Esophagus muscularis mucosa (tissue), 4 donors: ENCODE measurements around the gene ARL8B. TPM values are rescaled to one million over a fixed set of nuclear protein-coding genes. Genes with fewer than 3 reads are reported as not detected.

Source experiments
- DNase-seq: peaks from one replicate; pipeline ENCODE4 v3.0.0-alpha.2; 2017; ENCODE audit errors: extremely low spot score
- H3K27ac ChIP-seq, 4 donors: fragments of 200-600 bp; sonication (generic); replicated peaks in 1 of 4; 1 replicate in 3 of 4; 2 replicates in 1 of 4; pipeline ENCODE4 v1.5.1; 2016 to 2019; ENCODE audit warnings: mild to moderate bottlenecking in 1 of 4
- H3K27me3 ChIP-seq, 4 donors: fragments of 200-600 bp; sonication (generic); one replicate each; pipeline versions ENCODE4 v1.5.1 to v1.6.0; 2016 to 2019
- H3K36me3 ChIP-seq, 4 donors: fragments of 200-600 bp; sonication (generic); one replicate each; pipeline ENCODE4 v1.5.1; 2016 to 2019
- H3K4me1 ChIP-seq, 4 donors: fragments of 200-600 bp; sonication (generic); one replicate each; pipeline ENCODE4 v1.5.1; 2016 to 2019
- H3K4me3 ChIP-seq, 4 donors: fragments of 200-600 bp; sonication (generic); 1 replicate in 2 of 4; 2 replicates in 2 of 4; pipeline ENCODE4 v1.5.1; 2016 to 2019; ENCODE audit warnings: mild to moderate bottlenecking in 4 of 4, moderate library complexity in 1 of 4
- H3K9me3 ChIP-seq, 4 donors: fragments of 200-600 bp; sonication (generic); 1 replicate in 3 of 4; 2 replicates in 1 of 4; pipeline ENCODE4 v1.5.1; 2016 to 2019
- EP300 ChIP-seq: sonication (generic); formaldehyde crosslinking; IDR thresholded peaks from one replicate; pipeline ENCODE4 v1.6.1; 2017; ENCODE audit warnings: antibody characterized with exemption
- POLR2A ChIP-seq: fragments of 450-650 bp; IDR thresholded peaks from one replicate; pipeline ENCODE4 v1.6.1; 2017; ENCODE audit warnings: antibody characterized with exemption, moderate library complexity, mild to moderate bottlenecking, low read depth
- POLR2AphosphoS5 ChIP-seq, 2 donors: sonication (generic); formaldehyde crosslinking; IDR thresholded peaks; one replicate each; pipeline ENCODE4 v1.6.1; 2017; ENCODE audit warnings: antibody characterized with exemption in 2 of 2
- WGBS: methylation state at CpG from one replicate; pipeline ENCODE4 v1.1.5; 2018; 5-methylcytosine and 5-hydroxymethylcytosine counted together
- intact Hi-C: fragments of 100-400 bp; cut with DNase I; formaldehyde crosslinking; loops from one replicate; pipeline ENCODE4 v1.15.1; 2023
- total RNA-seq, 4 donors: library from RNA; depleted of rRNA; stranded (reverse); fragments of >200 nt; gene quantifications; one replicate each; pipeline versions ENCODE4 v1.1.0 to v1.2.1, GENCODE V29; 2016
- TF ChIP-seq, protein P1 (sequence below), 3 experiments: fragments of 200-600 bp in 2 of 3; fragments of 450-650 bp in 1 of 3; sonication (generic) in 2 of 3; IDR thresholded peaks; one replicate each; pipeline ENCODE4 v1.5.1; 2017 to 2019; ENCODE audit warnings: antibody characterized with exemption in 3 of 3, mild to moderate bottlenecking in 2 of 3, moderate library complexity in 1 of 3

Gene ARL8B
- total RNA-seq, 4 donors from 2014 or later, result 40.6 to 47.1 (median 43.8) TPM

DNA sequence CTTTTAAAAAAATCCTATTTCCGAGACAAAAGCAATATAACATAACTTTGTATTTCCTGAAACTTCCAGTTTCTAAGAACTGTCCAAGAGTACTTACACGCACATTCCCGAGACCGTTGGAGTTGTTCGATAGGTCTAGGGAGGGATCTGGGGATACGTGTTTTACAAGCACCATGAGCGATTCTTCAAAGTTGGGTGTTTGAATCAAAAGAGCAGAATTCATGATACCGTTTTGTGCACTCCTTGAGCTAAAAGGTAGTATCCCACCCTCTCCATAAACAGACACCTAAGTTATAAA lies 64.7 kb downstream of the ARL8B start:
- TF ChIP-seq POLR2A, result no peak
- no peak for TF ChIP-seq POLR2AphosphoS5 (IDR thresholded peaks at IDR 0.05)
- no peak for TF ChIP-seq EP300
- TF ChIP-seq, protein P1, sequence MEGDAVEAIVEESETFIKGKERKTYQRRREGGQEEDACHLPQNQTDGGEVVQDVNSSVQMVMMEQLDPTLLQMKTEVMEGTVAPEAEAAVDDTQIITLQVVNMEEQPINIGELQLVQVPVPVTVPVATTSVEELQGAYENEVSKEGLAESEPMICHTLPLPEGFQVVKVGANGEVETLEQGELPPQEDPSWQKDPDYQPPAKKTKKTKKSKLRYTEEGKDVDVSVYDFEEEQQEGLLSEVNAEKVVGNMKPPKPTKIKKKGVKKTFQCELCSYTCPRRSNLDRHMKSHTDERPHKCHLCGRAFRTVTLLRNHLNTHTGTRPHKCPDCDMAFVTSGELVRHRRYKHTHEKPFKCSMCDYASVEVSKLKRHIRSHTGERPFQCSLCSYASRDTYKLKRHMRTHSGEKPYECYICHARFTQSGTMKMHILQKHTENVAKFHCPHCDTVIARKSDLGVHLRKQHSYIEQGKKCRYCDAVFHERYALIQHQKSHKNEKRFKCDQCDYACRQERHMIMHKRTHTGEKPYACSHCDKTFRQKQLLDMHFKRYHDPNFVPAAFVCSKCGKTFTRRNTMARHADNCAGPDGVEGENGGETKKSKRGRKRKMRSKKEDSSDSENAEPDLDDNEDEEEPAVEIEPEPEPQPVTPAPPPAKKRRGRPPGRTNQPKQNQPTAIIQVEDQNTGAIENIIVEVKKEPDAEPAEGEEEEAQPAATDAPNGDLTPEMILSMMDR (IDR thresholded peaks at IDR 0.05), result no peak
- no peaks in the 10 kb centered on the region for H3K9me3 ChIP-seq
- peaks cover 0 to 21% (median 6%) of the 10 kb centered on the region in 4 donors for H3K36me3 ChIP-seq
- 6% methylated on average over 8 of the region's 8 CpGs for WGBS
- peaks cover 24 to 51% (median 36%) of the 10 kb centered on the region in 4 donors for H3K4me1 ChIP-seq
- intact Hi-C loops, result loop anchor here (5.0 kb wide), 1 partner anchor 65 kb away; the partner anchor contains the start of gene ARL8B
- H3K4me3 ChIP-seq, result peak overlapping the region; percentile 79 to 99 (median 84)
- H3K27me3 ChIP-seq, result no peaks in the 10 kb centered on the region
- no peak for DNase-seq
- H3K27ac ChIP-seq, result peak overlapping the region; percentile 85 to 98 (median 95)

DNA sequence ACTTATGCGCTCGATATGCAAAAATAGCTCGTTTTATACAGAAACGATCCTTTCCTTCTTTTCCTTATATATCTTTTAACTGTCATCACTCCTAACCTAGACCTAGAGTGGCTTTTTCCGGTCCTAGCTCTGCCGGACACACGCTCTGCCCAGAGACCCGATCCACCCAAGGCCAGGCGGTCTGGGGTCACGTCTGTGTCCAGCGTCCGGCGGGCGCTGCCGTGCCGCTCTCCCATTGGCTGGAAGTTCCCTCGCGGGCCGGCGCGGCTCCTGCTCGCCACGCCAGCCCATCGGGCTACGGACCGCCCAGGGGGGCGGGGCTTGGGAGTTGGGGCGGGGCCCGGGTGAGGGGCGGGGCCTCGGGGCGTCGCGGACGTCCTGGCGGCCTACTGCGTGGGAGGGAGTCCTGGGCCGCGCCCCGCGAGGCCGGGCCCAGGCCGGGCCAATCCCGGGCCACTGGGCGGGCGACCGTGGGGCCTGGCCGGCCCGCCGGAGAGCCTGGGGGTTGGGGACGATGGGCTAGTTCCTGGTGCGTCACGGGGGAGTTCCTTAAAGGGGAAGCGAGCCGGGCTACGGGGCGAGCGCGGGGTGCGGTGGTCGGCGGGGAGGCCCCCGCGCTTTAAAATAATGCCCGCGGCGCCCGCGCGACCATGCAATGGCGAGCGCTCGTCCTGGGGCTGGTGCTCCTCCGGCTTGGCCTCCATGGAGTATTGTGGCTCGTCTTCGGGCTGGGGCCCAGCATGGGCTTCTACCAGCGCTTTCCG lies 65.2 kb downstream of the ARL8B start, which contains the start of gene EDEM1:
Gene EDEM1 (plus strand): TSS at position 552 of the 764 bp plus-strand sequence. CDS start 99 bp downstream, at position 651.
- WGBS, result under 1% methylated on average over 29 of the region's 78 CpGs
- intact Hi-C loops, result loop anchor here (5.0 kb wide), 1 partner anchor 65 kb away; the partner anchor contains the start of gene ARL8B
- H3K36me3 ChIP-seq, result peaks cover 0 to 16% (median 3%) of the 10 kb centered on the region in 4 donors
- H3K4me1 ChIP-seq, result peaks cover 24 to 53% (median 37%) of the 10 kb centered on the region in 4 donors
- peak within 1 kb of the TSS; percentile 79 to 99 (median 84) for H3K4me3 ChIP-seq
- no peaks in the 10 kb centered on the region for H3K9me3 ChIP-seq
- H3K27ac ChIP-seq, result peak within 1 kb of the TSS; percentile 85 to 98 (median 95)
- TF ChIP-seq, protein P1 (IDR thresholded peaks at IDR 0.05), result peak in 1 of 3 experiments; percentile 9
- TF ChIP-seq EP300 (no peak), POLR2AphosphoS5 (IDR thresholded peaks at IDR 0.05) (peak; percentile 65 to 81), POLR2A (peak; percentile 72)
- peak; percentile 98 for DNase-seq
- no peaks in the 10 kb centered on the region for H3K27me3 ChIP-seq

DNA sequence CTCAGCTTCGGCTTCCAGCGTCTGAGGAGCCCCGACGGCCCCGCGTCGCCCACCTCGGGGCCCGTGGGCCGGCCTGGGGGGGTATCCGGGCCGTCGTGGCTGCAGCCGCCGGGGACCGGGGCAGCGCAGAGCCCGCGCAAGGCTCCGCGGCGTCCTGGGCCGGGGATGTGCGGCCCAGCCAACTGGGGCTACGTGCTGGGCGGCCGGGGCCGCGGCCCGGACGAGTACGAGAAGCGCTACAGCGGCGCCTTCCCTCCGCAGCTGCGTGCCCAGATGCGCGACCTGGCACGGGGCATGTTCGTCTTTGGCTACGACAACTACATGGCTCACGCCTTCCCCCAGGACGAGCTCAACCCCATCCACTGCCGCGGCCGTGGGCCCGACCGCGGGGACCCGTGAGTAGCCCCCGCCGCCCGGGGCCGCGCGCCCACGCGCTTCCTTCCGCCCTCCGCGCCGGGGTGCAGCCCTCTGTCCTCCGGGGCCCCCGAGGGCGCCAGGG lies 65.9 kb downstream of the ARL8B start:
- DNase-seq, result no peak

DNA sequence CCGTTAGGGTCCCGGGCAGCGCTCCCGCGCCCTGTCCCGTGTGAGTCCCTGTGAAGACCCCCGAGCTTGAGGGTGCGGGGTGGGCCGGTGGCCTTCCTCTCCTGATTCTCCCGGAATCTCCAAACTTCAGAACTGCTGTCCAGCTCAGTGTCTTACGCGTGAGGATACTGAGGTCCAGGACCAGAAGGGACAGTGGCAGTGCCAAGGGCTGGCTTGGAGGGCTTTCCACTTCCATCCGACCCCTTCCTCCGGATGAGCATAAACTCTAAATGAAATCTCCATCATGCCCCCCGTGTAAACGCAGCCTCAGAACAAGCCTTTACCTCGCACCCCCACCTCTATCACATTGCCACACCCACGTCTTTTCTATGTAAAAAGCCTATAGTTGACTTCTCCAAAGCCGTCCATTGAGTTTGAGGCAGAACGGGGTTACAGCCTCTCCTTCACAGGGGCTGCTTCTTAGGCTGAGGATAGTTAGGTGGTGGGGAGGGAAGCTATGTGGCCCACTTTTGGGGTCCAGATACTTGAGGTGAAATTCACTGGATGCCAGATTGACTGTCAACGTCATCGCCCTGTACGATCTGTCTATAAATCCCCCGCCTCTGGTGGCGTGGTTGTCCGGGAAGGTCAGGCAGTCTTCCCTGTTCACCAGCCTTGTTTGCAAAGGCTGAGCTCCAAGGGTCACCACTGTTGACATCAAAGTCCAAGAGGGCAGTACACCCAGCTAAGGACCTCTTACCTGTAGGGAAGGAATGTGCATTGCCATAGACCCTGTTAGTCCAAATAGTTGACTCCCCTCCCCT lies 66.5 kb downstream of the ARL8B start:
- WGBS, result 7% methylated on average over 26 of the region's 26 CpGs
- peak overlapping the region; percentile 79 to 99 (median 84) for H3K4me3 ChIP-seq
- H3K9me3 ChIP-seq, result no peaks in the 10 kb centered on the region
- H3K27me3 ChIP-seq, result no peaks in the 10 kb centered on the region
- TF ChIP-seq EP300 (no peak), POLR2A (no peak), POLR2AphosphoS5 (IDR thresholded peaks at IDR 0.05) (no peak)
- TF ChIP-seq, protein P1 (IDR thresholded peaks at IDR 0.05), result no peak
- H3K27ac ChIP-seq, result peak overlapping the region; percentile 85 to 98 (median 95)
- H3K4me1 ChIP-seq, result peaks cover 23 to 58% (median 39%) of the 10 kb centered on the region in 4 donors
- intact Hi-C loops, result loop anchor here (5.0 kb wide), 1 partner anchor 66 kb away; the partner anchor contains the start of gene ARL8B
- no peak for DNase-seq
- H3K36me3 ChIP-seq, result peaks cover 0 to 7% (median 4%) of the 10 kb centered on the region in 4 donors

More for the DNA sequence above, 65.9 kb downstream of the ARL8B start:
- peak overlapping the region; percentile 79 to 99 (median 84) for H3K4me3 ChIP-seq
- 0% methylated on average over 26 of the region's 66 CpGs for WGBS
- H3K27ac ChIP-seq, result peak overlapping the region; percentile 85 to 98 (median 95)
- peaks cover 24 to 55% (median 39%) of the 10 kb centered on the region in 4 donors for H3K4me1 ChIP-seq
- TF ChIP-seq, protein P1 (IDR thresholded peaks at IDR 0.05), result no peak
- TF ChIP-seq POLR2A (no peak), EP300 (no peak), POLR2AphosphoS5 (IDR thresholded peaks at IDR 0.05) (no peak)
- H3K36me3 ChIP-seq, result peaks cover 0 to 10% (median 3%) of the 10 kb centered on the region in 4 donors
- no peaks in the 10 kb centered on the region for H3K9me3 ChIP-seq
- intact Hi-C loops, result loop anchor here (5.0 kb wide), 1 partner anchor 66 kb away; the partner anchor contains the start of gene ARL8B
- H3K27me3 ChIP-seq, result no peaks in the 10 kb centered on the region
